NCI-H345 (cell line): ENCODE measurements around the gene TRPM2.
"Not testable (repeated sequence)": the region's sequence is repeated elsewhere in the genome, so short reads cannot be mapped to it uniquely, and the experiment has no call there.

Experiments used
- DNase-seq: peaks from one replicate; lab custom pipeline; 2025; lab: John Stamatoyannopoulos, UW

TRPM2 gene

DNA sequence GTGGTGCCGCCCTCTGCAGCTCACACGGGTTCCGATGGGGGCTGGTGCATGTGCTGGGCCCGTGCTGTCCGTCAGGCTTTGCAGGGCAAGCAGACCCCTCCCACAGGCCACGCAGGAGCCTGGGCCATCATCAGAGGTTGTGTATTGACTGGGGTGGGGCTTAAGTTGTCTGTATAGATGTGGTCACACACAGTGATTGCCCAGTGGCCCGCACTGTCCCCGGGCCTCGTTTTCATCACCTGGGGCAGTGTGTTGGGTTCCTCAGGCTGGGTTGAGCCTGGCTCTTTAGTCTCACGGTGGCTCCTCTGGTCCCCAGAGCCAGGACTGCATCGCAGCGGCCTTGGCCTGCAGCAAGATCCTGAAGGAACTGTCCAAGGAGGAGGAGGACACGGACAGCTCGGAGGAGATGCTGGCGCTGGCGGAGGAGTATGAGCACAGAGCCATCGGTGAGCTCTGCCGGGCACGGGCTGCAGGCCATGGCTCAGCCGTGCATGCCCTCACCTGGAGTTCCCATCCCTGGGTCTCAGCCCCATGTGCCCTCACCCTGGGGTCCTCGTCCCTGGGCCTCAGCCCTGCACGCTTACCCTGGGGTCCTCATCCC, 44.1 kb downstream of the TRPM2 start:
- DNase-seq, result no peak

DNA sequence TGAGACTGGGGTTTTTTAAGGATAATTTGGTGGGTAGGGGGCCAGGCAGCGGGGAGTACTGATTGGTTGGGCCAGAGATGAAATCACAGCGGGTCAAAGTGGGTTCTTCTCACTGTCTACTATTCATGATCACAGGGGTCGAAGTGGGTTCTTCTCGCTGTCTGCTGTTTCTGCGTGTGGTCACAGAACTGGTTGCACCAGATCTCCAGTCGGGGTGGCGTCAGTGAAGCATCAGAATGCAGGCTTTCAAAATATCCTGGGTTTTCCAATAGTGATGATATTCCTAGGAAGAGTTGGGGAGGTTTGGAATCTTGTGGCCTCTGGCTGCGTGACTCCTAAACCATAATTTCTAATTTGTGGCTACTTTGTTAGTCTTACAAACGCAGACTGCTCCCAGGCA, 45.1 kb downstream of the TRPM2 start:
- DNase-seq, result no peak

DNA sequence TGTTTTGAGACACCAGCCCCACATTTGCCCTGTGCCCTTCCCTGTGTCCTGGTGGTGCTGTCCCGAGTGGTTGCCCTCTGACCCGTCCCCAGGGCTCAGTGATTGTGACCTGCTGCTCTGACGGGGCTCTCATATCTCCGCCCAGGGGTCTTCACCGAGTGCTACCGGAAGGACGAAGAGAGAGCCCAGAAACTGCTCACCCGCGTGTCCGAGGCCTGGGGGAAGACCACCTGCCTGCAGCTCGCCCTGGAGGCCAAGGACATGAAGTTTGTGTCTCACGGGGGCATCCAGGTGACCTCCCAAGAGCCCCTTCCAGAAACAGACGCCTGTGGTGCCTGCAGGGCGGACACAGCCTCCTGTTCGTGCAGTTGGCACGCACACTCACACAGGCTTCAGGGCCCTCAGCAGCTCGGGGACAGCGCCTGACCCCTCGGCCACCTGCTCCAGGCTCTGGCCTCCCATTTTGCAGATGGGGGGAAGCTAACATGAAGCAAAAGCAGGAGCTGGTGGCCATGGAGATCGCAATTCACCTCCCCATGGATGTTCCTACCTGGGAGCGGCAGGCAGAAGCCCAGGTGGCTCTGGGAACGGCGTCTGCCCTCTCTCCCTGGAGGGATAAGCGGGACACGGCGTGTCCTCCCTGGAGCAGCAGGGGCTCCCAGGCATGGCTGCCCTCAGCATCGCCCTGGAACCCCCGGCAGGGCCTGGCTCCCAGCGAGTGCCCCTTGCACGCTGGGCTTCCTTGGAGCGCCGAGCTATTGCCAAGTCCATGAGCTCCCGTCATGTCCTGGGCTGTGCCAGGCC, 45.9 kb downstream of the TRPM2 start:
- no peak for DNase-seq

DNA sequence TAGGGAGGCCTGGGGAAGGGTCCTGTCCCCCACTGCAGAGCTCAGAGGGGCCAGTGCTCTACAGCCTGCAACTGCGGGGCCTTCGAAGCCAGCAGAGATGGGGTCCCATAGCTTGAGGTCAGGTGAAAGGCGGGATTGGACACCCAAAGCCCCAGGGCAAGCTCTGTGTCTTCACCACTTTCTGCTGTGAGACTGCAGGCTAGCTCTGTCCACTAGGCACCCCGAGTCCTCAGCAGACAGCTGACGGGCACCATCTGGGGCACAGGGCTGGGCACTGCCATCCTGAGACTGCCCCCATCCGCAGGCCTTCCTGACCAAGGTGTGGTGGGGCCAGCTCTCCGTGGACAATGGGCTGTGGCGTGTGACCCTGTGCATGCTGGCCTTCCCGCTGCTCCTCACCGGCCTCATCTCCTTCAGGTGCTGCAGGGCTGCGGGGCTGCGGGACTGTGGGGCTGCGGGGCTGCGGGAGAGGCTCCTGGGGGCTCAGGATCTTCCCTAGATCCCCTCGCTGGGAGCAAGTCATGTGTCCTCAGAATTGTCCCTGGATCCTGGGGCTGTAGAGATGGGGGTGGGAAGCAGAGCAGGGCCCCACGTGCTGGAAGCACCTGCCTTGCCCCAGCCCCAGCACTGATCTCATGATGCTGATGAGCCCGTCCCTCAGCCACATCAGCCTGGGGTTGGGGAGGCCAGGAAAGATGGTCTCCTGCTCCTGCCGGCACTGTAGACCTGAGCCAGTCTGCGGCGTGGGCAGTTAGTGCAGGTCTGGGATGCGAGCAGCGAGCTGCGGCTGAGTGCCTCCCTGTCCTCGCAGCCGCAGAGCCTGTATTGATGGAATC, 46.8 kb downstream of the TRPM2 start:
- no peak for DNase-seq

DNA sequence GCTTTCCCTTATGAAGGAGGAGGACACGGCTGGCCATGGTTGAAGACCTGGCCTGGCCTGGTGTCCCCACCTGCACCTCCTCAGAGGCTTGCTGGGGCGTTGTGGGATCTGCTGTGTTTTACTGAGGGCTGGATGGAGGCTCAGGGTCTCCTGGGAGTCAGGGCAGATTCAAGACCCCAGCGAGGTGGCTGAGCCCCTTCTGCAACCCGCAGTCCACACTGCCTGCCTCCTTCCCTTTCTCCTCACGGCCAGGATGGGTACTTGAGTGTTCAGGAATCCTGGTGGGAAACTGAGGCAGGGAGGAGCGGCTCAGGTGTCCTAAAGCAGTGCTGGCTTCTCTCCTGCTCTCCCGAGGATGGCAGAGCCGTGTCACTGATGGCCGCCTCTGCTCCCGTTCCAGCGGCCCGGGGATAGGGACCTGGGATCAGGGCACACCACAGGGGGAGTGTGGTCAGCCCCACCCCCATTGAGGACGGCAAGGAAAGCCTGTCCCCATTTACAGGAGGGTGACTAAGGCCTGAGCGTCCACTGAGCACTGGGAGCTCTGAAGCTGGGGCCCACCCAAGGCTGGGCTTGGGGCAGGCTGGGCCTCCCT, 47.5 kb downstream of the TRPM2 start:
- no peak for DNase-seq

DNA sequence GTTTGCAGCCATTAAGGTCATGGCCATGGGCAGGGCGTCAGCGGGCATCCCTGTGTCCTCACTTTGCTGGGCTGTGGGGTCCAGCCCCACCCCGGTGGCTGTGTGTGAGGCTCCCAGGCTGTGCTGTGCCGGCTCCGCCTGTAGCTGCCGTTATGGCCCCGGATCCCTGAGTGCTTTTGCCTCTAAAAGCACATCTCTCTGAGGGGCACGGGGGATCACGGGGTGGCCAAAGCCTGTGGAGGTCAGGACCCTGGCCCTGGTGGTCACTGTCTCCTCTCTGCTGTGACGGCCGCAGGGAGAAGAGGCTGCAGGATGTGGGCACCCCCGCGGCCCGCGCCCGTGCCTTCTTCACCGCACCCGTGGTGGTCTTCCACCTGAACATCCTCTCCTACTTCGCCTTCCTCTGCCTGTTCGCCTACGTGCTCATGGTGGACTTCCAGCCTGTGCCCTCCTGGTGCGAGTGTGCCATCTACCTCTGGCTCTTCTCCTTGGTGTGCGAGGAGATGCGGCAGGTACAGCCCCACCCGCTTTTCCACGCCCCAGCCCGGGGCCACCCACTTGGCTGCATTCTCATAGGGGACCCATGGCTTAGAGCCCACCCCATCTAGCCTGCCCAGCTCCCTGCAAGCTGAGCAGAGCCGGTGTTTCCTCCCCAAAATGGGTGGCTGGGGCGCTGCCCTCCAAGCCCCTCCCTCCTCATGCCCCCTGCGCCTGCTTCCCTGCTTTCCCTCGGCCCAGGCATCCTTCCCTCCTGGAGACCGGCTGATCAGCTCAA, 48.2 kb downstream of the TRPM2 start:
- no peak for DNase-seq

DNA sequence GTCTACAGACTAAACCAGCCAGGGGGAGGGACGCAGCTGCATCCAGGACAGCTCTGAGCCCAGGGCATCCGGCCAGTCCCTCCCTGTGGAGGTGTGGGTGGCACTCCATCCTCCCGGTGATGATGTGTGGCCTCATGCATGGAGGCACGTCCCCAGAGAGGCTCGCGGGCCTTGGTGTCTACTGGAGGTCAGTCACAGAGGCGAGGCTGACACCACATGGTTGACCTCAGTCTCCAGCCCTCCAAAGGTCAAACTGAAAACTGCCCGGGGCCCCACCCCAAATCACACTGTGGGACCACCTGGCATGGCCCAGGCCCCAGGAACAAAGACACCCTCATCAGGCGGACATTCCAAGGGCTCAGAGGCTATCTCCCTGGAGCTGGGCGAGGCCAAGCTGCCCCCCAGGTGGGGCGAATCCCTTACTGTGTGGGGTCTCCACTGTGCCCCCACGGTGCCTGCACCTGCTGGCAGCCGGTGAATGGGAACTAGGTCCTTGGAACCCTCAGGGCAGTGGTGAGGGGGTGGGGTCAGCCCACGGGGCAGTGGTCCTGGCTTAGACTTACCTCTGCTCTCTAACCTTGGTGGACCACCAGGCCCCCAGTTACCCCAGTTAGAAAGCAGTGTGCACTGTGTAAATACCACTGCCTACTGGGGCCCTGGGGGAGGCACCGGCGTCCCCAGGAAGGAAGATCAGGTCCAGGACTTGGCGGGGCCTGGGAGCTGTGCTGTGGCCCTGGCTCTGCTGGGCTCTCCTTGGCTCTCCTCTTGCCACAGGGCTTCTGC, 49.1 kb downstream of the TRPM2 start:
- DNase-seq, result no peak

DNA sequence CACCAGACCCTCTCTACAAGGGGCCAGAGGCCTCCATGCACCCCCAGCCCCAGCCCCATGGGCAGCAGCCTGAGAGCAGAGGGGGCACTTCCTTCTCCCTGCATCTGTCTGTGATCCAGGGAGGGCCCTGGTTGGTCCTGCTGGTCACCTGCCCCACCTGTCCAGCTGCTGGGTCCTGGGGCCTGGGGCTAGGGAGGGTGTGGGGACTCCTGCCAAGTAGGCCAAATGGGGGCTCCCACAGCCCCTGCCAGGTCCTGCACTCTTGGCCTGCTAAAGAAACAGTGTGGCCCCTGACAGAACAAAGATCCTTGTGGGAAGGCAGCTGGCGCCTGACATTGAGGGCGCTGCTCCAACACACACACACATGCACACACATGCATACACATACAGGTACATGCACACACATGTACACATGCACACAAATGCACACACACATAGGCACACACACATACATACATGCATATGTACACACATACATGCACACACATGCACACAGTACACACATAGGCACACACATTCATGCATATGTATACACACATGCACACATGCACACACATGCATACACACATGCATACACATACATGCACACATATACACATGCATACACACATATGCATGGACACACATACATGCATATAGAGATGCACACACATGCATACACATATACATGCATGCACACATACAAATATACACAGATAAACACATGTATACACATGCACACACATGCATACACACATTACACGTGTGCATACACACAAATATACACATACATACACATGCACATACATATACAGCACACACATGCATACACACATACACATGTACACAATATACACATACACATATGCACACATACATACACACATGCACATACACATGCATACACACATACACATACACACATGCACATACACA, 49.9 kb downstream of the TRPM2 start:
- DNase-seq, result no peak

DNA sequence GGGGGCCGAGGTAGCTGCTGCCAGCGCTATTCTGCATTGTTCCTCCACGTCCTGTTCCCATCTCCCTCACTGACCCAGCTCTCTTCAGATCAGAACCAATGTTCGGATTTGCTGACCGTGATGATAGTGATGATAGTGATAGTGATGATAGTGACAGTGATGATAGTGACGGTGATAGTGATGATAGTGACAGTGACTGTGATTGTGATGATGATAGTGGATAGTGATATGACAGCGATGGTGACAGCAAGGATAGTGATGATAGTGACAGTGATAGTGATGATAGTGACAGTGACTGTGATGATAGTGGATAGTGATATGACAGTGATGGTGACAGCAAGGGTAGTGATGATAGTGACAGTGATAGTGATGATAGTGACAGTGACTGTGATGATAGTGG, 51.1 kb downstream of the TRPM2 start:
- DNase-seq, result not testable (repeated sequence)

DNA sequence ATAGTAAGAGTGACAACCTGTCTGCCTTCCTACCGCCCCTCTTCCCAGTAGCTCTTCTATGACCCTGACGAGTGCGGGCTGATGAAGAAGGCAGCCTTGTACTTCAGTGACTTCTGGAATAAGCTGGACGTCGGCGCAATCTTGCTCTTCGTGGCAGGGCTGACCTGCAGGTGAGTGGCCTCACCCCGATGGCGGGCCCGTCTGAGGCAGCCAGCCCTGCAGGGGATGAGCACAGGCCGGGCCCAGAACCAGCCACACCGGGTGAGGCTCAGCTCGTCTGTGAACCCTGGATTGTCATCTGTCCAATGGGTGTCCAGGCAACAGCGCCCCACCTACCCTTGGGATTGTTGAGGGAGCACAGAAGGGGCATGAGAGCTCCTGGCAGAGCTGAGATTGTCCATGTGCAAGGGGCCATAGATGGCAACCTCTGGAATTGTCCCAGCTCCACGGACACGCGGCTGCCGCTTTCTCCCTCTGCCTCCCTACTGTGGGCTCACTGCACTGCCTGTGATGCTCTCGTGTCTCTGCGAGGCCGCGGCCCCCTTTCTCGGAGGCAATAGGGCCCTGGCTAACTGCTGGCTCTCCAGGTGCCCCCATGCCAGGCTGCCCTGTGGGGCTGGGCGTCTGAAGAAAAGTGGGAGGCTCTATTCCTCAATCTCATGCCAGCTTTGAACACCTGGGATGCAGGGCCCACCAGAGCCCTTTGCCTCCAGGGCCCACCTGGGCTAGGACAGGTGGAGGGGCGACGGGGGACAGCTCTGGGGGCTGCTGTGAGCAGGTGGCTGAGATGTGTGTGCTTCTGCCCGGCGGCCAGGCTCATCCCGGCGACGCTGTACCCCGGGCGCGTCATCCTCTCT, 51.9 kb downstream of the TRPM2 start:
- DNase-seq, result no peak

DNA sequence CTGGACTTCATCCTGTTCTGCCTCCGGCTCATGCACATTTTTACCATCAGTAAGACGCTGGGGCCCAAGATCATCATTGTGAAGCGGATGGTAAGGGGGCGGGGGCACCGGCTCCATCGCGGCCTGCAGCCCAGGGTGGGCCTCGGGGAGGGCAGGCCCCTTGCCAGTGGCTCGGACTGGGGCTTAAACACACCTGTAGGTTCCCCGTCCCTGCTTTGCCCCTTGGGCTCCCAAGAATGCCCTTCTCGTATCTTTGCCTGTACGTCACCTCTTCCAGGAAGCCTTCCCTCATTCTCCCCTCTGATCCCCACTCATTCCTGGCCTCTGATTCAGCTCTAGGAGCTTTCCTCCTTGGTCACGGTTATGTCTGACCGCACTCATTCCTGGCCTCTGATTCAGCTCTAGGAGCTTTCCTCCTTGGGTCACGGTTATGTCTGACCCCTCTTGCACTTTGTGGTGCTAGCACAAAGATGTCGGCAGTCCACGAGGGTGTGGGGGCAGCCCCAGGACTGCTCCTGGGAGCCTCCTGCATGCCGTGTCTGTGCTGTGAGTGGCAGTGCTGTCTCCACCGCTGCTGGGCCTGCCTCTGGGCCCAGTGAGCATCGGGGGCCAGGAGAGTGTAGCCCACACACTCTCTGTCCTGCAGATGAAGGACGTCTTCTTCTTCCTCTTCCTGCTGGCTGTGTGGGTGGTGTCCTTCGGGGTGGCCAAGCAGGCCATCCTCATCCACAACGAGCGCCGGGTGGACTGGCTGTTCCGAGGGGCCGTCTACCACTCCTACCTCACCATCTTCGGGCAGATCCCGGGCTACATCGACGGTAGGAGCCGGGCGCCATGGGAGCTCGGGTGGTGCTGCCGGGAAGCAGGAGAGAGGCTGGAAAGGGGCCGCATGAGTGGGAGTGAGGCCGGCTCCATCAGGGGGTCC, 52.8 kb downstream of the TRPM2 start:
- no peak for DNase-seq

DNA sequence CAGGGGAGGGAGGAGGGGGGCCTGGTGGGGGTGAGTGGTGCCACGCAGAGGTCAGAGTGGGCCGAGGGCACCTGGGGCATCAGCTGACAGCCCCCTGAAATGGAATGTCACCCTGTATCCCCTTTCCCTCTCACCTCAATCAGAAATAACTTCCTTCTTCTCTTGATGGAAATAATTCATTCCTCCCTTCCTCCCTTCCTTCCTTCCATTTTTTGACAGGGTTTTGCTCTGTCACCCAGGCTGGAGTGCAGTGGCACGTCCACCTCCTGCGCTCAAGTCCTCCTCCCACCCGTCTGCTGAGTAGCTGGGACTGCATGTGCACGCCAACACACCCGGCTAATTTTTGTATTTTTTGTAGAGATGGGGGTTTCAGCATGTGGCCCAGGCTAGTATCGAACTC, 53.5 kb downstream of the TRPM2 start:
- DNase-seq, result no peak

DNA sequence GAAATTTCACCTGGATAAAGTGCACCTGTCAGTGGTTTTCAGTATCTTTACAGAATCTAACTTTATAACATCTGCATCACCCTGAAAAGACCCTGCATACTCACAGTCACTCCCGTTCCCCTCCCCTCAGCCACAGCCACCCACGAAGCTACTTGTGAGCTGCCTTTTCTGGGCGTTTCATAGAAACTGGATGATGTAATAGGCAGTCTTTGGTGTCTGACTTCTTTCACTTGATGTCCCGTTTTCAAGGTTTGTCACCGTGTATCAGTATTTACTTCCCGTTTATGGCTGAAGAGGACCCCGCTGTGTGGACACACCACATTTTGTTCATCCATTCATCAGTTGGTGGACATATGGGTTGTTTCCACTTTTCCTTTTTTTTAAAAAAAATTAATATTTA, 54.1 kb downstream of the TRPM2 start:
- DNase-seq, result no peak

DNA sequence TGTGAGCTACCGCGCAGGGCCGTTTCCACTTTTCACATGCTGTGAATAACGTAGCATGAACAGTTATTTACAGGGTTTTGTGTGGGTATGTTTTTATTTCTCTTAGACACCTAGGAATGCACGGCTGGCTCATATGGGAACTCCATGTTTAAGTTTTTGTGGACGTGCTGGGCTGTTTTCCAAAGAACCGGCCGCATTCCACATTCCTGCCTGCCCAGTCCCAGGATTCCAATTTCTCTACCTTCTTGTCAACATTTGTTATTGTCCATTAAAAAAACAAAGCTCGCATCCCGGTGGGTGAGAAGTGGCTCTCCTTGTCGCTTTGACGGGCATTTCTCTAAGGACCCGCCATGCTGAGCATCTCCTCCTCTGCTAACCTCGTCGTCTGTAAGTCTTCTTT, 54.8 kb downstream of the TRPM2 start:
- DNase-seq, result no peak

DNA sequence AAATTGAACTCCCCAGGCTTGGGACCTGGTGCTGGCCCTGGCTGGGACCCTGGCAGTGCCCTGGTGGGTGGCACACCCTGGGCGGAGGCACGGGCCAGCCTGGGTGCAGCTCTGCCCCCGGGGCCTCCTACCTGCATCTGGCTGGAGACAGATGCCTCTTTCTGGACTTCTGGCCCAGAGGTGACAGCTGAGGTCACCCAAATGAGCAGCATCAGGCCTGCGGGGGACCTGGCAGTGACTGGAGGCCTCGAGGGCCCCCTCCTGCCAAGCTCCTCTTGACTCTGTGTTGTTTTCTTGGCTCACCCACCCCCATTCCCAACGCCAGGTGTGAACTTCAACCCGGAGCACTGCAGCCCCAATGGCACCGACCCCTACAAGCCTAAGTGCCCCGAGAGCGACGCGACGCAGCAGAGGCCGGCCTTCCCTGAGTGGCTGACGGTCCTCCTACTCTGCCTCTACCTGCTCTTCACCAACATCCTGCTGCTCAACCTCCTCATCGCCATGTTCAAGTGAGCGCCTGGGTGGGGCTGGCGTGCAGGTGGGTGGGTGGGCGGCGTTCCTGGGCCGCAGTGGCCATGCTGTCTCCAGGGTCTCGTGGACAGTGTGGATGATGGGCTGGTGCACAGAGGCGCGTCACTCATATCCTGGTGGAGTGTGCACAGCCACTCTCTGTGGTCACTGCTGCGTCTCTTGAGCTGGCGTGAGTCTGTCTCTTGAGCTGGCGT, 60.3 kb downstream of the TRPM2 start:
- no peak for DNase-seq

DNA sequence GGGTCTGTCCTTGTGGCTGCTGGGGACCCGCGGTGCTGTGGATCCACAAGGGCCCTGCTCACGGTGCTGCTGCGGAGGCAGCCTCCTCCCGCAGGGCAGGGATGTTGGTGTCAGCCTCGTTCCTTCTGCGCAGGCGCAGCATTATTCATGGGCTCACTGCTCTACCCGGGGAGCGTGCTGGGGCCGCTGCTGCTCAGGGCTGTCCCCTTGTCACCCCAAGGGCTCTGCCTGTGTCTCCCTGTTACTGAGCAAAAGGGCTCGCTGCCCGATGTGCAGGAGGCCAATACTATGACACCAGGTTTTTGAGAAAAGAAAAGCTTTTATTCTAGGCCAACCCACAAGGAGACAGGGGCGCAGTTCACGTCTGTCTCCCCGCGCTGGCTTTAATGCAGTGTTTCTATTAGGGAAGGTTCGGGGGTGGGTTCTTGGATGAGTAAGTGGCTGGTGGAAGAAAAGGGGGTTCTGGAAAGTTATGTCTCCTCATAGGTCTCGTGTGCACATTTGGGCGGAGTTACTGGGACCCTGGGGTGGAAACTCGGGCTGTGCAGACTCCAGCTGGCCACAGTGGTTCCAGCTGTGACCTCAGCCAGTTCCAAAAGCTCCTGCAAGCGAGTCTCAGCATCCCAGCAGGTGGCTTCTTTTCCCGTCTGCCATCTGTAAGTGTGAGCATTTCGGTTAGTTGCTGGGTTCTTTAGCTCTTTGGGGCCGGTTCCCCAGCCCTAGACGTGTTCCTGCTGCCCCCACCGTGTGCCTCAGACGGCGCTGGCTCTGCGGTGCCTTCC, 61.1 kb downstream of the TRPM2 start:
- DNase-seq, result no peak
